Measurements from ENCODE around the gene ADGRV1.

The ADGRV1 gene

DNA sequence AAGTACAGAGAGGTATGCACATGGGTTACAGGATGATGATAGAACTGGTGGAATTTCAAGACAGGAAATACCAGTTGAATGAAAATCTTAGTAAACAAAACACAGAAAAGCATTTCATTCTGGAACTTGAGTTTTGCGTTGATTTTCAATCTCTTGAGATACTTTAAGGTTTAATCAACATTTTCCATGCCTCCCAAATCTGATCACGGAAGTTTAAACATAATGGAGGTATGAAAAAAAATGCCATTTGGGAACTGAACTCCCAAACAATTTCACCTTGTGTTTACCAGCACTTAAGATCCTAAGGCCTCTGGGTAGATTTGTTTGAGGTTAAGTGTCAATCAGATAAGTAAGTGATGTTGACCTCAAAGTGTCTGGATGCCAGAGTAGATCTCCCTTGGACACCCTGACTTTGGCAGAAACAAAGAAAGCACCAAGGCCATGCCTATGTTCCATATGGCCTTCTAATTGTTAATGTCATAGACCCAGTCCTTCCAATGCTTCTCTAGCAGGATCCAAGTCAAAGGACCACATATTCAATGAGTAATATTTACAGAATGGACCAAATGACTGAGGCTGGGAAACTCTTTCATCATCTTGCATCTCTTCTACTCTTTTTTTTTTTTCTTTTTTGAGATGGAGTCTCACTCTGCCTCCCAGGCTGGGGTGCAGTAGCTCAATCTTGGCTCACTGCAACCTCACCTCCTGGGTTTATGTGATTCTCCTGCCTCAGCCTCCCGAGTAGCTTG lies 607.6 kb downstream of the ADGRV1 start:
- DNase-seq (ENCODE audit: low read depth): no peak

DNA sequence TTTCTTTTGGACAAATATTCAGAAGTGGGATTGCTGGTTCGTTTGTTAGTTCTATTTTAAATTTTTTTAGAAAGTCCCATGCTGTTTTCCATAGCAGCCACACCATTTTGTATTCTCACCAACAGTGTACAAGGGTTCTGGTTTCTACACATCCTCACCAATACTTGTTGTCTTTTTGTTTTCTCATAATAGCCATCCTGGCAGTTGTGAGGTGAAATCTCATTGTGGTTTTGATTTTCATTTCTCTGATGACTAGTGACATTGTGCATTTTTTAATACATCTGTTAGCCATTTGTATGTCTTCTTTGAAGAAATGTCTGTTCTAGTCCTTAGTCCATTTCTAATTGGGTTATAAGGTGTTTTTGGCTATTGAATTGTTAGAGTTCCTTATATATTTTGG lies 610.3 kb downstream of the ADGRV1 start:
- DNase-seq (ENCODE audit: low read depth): no peak

DNA sequence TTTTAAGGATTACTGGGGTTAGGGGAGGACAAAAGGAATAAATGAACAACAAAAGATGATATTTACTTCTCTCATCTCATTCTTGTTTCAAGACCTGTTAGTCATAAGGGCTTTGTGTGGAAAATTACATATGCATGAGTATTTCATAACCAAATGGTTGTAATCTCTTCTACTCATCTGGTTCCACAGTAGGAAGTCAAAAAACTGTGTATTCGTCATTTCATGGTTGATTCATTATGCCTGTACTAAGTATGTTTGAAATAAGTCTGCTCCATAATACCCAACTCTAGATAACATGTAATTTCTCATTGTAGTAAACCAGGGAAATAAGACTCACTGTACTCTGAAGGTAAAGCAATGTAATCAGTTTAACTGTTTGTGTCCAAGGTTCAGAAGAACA lies 611.7 kb downstream of the ADGRV1 start:
- DNase-seq (ENCODE audit: low read depth): no peak

DNA sequence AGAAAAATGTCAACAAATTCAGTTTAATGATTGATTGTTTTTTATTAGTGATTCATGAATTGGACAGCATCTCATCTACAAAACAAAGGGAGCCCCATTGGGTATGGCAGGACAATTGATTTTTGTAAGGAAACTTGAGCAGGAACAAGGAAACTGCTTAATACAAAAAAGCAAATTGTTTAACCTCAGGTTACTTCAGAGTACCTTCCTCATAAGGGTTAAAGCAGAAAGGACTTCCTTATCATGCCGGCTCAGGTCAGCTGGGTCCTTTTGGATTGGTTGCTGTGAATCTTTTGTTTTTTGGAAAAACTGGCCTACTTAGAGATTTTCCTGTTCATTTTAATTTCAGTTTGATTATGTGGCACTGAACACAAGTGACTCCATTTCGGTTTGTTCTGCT lies 612.7 kb downstream of the ADGRV1 start:
- DNase-seq (ENCODE audit: low read depth): no peak

DNA sequence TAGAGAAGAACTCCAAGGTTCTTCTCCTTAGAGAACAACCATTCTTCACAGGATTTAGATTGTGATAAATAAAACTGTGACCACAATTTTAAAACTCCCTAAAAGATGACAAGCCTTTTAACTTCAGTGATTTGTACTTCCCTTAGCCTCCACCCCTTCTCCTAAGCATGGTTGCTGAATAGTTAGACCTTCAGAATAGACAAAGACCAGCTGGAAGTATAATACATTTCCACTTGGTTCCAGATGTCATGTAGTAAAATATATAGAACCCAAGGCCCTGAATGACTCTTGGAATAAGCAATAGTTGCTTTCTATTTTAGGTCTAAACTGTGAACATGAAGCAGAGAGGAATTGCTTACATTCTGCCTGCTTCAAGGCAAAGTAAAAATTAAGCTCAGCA lies 615.8 kb downstream of the ADGRV1 start:
- no peak for DNase-seq (ENCODE audit: low read depth)

DNA sequence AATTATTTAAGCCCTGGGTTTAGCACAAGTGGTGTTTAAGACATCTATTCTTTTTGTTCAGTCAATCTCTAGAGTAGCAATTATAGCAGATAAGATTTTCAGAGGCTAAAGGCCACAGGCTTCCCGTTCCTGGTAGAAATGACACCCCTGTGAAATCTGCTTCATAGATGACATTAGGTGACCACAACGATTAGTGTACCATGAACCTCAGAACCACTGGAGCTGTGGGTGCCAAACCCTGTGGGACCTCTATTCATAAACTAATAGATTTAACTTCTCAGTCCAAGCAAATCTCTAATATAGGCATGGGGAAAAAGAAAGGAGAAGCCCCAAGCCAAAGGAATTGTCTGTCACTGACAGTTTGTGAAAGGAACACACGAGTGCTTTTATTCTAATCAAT lies 617.1 kb downstream of the ADGRV1 start:
- DNase-seq (ENCODE audit: low read depth): no peak

DNA sequence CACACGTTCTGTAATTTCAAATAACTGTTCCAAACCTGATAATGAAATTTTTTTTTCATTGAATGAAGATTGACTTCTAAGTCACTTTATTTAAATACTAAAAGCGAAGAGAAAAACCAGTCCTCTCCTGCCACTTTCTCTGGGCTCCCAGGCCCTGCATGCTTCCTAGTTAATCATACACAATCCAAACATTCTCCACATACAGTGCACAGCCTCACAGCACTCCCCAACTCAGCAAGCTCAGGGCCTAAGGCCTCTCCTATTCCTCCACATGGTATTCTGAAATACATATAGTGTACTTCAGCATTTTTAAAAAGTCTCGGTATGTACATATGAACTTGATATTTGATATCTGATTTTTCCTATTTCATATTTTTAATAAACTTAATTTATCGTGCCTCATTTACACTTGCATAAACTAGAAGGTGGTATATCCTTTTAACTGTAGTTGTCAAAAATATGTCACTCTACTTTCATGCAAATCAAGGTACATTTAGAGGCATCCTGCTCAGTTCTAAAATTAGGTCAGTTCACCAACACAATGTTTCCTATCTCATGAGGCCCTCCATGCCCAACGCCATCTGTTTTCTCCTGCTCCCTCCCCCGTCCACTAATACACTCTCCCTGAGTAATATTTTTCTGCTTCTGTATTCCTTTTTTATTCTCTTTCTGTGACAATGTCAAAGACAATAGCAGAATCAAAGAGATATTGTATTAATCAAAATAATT lies 617.9 kb downstream of the ADGRV1 start:
- DNase-seq (ENCODE audit: low read depth): no peak

DNA sequence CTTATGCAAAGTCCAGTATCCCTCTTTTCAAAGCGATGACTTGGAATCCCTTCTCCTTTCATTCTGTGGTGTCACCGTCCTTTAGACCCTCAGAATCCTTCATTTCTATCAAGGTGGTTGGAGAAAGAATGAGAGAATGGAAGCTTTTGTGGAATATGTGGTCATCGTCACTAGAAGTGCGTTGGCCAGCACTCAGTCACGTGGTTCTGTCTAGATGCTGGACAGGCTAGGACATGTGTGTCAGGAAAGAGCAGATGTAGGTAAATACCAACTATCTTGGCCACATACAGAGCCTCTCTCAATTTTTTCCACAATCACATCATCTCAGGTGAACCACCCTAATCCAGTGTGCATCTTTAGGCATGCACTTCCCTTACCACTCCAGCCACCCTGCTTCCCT lies 618.5 kb downstream of the ADGRV1 start:
- DNase-seq (ENCODE audit: low read depth): no peak

DNA sequence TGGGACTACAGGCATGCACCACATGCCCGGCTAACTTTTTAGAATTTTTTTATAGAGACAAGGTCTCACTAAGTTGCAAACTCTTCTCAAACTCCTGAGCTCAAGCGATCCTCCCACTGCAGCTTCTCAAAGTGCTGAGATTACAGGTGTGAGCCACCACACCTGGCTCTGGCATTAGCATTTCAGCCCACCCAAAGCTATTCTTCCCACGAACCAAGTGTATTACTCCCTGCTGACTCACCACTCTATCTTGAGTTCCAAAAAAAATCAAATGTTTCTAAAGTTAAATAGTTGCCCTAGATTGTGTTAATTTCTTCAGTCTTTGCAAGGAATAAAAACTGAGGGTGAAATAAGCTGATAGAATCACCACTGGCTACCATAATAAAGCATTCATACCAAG lies 619.0 kb downstream of the ADGRV1 start:
- DNase-seq (ENCODE audit: low read depth): no peak

DNA sequence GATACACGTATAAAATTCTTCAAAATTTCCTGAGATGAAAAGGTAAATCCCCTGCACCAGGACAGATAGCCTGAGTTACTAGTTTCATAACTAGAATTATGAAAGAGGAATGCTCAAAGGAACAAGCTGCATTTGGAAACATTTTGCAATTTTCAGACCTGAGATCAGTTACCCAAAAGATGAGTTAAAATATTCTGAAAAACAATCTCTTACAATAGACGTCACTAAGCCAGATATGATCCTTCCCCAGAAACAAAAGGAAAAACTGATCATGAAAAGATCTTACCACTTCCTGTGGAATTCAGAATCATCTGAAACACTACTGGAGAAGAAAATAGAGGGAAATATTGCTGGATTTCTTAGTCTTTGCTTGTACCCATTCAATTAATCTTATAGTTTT lies 619.9 kb downstream of the ADGRV1 start:
- no peak for DNase-seq (ENCODE audit: low read depth)

DNA sequence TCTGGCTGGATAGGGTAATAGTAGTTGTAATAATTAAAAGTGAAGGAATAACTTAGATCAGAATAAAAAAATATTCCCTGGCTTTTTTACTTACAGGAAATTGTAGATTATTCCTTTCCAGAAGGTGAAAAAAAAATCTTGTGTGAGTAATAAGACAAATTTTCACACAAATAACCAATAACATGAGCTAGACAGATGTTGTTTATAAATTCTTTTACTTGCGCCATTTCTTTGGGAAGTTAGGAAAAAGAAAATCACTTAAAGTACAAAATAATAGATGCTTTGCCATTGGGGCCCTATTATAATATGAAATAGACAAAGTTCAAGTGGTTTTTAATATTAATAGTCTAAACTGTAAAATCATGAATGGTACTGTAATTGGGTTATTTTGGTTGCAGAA lies 620.4 kb downstream of the ADGRV1 start:
- no peak for DNase-seq (ENCODE audit: low read depth)

DNA sequence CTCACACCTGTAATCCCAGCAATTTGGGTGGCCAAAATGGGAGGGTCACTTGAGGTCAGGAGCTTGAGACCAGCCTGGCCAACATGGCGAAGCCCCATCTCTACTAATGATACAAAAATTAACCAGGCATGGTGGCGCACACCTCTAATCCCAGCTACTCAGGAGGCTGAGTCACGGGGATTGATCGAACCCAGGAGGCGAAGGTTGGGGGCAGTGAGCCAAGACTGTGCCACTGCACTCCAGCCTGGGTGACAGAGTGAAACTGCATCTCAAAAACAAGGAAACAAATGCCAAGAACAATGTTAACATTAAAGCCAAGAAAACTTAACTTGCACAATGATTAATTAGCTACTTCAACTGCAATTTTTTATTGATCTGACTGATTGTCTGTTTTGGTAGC lies 621.9 kb downstream of the ADGRV1 start:
- no peak for DNase-seq (ENCODE audit: low read depth)

DNA sequence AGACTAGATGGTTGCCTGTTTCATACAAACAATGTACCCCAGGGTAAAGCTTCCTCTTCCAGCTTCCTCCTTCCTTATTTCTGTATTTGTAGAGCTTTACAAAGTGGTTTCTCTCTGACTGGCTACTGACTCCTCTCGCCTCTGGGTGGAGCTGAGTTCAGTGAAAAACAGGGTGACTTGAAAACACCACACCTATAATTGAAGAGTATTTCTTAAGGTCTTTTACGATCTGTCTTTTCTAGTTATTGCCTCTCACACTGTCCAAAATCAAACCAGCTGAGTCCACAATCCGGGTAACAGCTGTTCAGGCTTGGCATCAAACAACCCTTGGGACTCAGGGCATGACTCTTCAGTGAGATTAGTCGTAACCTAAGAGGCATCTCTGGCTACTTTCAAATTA lies 624.2 kb downstream of the ADGRV1 start:
- no peak for DNase-seq (ENCODE audit: low read depth)

DNA sequence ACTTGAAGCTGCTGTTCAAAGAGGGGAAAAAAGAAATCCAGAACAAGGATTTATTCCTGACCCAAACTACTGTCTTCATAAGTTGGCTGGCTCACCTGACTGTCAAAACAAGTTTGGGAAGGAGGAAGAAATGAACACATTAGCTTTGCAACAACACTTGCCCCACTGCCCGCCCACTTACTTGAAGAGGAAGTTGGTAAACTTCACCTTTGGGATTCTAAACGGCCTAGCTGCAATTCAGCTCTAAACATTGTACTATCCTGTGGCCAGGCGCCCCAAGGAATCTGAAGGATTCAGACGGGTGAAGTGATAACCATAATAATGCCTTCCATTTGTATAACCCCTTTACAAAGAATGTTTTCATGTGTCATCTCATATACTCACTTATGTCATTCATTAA lies 625.1 kb downstream of the ADGRV1 start:
- no peak for DNase-seq (ENCODE audit: low read depth)

DNA sequence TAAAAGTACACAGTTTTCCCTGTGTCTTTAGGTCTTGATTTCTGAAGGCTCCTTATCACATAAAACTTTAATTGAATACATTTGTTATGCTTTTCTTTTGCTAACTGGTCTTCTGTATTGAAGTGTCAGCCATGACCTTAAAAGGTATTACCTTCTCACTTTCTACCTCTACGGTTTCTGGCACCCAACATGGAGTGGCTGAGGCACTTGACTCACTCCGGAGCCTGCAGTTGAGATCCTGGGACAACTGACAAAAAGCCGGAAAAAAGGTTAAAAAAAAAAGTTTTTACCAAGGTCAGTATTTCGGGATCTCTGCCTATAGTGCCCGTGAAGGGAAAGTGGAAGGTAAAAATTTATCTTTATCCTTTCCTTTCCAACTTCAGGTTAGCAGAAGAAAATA lies 627.5 kb downstream of the ADGRV1 start:
- DNase-seq (ENCODE audit: low read depth): no peak

DNA sequence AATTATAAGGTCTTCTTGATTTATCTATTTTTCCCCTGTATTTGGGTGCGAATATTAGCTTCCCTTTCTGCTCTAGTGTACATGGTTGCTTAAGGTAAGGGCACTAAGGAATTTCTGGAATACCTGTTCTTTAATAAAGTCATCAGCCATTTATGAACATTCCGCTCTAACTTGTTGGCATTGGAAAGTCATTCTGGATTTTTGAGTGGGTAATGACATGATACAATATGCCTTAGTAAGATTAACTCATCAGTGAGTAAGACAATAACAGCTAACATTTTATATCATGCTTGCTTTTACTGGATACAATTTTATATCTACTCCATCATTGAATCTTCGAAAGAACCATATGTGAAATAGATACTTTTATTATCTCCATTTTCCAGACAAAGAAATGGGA lies 628.4 kb downstream of the ADGRV1 start:
- no peak for DNase-seq (ENCODE audit: low read depth)

DNA sequence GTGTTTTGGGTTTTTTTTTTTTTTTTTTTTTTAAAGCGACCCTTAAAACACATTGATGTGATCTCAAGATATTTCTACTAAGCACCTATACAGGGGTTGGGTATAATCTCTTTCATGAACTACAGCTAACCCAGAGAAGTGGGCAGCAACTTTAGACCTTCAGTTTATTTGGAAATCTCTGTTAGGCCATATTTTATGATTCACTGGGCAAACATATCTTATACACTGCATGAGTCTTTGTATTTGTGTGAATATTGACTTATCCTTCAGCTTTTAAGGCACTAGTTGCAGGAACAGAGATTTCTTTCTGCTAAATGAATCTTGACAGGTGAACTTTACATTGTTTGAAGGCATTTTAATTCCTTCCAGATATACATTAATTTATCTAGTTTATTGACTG lies 630.2 kb downstream of the ADGRV1 start:
- no peak for DNase-seq (ENCODE audit: low read depth)

DNA sequence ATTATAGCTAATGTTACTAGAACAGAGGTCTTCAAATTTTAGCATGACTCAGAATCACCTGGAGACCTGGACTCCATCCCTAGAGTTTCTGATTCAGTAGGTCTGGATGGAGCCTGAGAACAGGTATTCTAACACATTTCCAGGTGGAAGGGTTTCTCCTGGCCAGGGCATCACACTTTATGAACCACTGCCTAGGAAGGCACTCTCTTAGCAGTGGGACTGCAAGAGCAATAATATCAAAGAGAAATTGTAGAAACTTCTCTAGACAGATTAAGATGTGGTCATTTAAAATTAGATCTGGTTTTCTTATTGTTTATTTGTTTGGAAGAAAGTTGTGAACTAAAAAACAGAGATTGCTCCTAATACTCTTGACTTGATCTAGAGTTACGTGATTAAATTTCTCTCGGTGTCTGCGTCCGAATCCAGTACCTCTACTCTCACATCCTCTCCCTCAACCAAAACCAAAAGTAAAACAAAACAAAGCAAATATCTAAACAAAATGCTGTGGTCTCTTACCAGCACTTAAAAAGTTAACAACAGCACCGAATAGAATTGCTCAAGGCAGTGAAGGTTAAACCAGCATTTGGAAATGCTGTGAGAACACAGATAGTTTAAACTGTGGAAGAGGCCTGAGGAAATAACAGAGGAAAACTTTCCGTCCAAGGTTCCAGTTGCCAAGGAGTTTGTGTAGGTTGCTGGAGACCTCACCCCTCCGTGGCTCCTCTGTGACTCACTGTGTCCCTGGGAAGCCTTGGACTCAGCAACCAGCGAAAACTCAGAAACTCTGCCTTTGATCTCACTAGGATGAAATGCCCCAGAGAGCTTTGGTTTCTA lies 631.1 kb downstream of the ADGRV1 start:
- no peak for DNase-seq (ENCODE audit: low read depth)

DNA sequence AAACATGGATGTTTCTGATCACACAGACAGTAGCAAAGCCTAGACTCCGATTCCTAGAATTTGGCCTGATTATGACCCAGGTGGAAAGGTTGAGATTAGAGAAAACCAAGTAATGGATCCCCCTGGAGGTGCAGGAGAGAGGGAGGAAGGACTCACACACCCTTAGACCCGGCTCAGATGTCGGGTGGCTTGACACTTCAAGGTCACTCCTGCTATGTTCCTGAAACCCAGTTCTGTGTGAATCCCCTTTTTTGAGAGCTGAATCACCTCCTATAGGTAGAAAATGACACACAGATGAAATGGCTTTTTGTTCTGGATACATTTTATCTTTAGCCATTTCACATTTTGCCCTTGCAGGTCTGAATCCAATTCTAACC lies 631.7 kb downstream of the ADGRV1 start:
- DNase-seq (ENCODE audit: low read depth): no peak

DNA sequence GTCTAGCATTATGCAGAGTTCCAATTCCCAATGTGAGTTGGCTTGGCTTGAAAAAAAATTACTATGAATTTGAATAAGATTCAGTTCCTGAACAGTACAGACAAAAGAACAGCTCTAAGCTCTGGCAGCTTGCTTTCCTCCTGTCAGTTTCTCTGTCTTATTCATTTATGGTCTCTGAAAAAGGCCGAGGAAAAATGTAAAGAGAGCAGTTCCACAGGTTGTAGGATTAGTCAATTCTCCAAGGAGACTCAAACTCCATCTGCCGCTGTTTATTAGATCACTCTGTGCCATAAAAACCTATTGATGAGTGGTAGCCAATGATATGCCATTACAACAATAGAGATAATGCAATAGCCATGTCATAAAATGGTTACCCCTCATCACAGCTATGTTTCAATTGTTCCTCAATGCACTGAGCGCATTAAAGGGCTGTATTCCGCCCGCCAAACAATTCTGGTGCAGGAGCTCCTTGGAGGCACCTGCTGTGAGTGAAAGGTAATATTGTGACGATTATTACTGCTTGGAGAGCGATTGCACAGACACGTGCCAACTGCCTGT lies 636.3 kb downstream of the ADGRV1 start:
- DNase-seq (ENCODE audit: low read depth): no peak

DNA sequence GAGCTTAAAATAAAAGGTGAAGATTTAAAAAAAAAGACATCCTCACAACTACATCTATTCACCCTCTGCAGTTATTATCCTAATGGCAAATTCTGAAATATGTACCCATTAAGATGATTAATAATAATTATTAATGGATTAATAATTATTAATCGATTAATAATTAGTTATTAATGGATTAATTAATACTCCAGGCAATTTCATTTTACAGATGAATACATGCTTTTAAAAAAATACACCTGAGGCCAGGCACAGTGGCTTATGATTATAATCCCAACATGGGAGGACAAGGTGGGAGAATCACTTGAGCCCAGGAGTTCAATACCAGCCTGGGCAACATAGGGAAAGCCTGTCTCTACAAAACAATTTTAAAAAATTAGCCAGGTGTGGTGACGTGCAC lies 642.1 kb downstream of the ADGRV1 start:
- DNase-seq (ENCODE audit: low read depth): no peak

DNA sequence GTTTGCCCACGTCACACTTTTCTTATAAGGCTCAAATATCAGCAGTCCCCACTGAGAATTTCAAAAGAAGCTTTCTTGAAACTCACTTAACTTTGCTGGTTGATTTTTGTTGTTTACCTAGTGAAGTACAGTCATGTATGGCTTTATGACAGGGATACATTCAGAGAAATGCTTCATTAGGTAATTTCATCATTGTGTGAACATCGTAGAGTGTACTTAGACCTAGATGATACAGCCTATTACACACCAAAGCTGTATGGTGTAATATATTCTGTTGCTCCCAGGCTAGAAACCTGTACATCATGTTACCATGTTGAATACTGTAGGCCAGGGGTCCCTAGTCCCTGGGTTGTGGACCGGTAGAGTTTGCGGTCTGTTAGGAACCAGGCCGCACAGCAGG lies 647.5 kb downstream of the ADGRV1 start:
- DNase-seq (ENCODE audit: low read depth): no peak

DNA sequence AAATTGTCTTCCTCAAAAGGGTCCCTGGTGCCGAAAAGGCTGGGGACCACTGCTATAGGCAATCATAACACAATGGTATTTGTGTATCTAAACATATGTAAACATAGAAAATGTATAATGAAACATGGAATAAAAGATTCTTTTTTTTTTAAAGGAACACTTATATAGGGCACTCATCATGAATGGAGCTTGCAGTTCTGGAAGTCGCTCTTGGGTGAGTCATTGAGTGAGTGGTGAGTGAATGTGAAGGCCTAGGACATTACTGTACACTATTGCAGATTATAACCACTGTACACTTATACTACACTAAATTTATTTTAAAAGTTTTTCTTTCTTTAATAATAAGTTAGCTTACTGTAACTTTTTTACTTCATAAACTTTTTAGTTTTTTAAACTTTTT lies 648.1 kb downstream of the ADGRV1 start:
- DNase-seq (ENCODE audit: low read depth): no peak

Measured in stimulated activated CD8-positive, alpha-beta memory T cell treated with anti-CD3 and anti-CD28 coated beads, Interleukin-7, amount 100 ng/mL, for 24 hours (primary cell).